NCI-H2171 treated with DMSO at 0.1 percent for 48 hours (cell line): ENCODE data around the gene BICD1.
A peak's percentile ranks its signal among the peaks of the same experiment; 100 is the strongest.
"Not testable (repeated sequence)": the region's sequence is repeated elsewhere in the genome, so short reads cannot be mapped to it uniquely, and the experiment has no call there.

ENCODE experiments used
- DNase-seq: peaks from one replicate; lab custom pipeline; 2025; lab: John Stamatoyannopoulos, UW

The BICD1 gene

GRCh38 chr12:32146074-32146873 is 39.6 kb downstream of the BICD1 start:
- DNase-seq = no peak

GRCh38 chr12:32148372-32148771 is 41.7 kb downstream of the BICD1 start:
- no peak for DNase-seq

- no peak for DNase-seq
Observed at GRCh38 chr12:32149489-32149888, 42.8 kb downstream of the BICD1 start.

GRCh38 chr12:32151086-32151485 is 44.4 kb downstream of the BICD1 start:
- peak; percentile 83 for DNase-seq

GRCh38 chr12:32151552-32151951 is 44.9 kb downstream of the BICD1 start:
- no peak for DNase-seq

- DNase-seq = peak; percentile 96
Observed at GRCh38 chr12:32155041-32155440, 48.4 kb downstream of the BICD1 start.

GRCh38 chr12:32155961-32156529 is 49.4 kb downstream of the BICD1 start:
- peak; percentile 95 for DNase-seq

GRCh38 chr12:32158525-32158924 is 51.9 kb downstream of the BICD1 start:
- DNase-seq = no peak

GRCh38 chr12:32159381-32159780 is 52.7 kb downstream of the BICD1 start:
- no peak for DNase-seq

- DNase-seq = peak; percentile 64
Observed at GRCh38 chr12:32159925-32160324, 53.3 kb downstream of the BICD1 start.

GRCh38 chr12:32161058-32161457 is 54.4 kb downstream of the BICD1 start:
- peak; percentile 52 for DNase-seq

GRCh38 chr12:32163596-32163995 is 56.9 kb downstream of the BICD1 start:
- no peak for DNase-seq

- no peak for DNase-seq
Observed at GRCh38 chr12:32166510-32166909, 59.9 kb downstream of the BICD1 start.

GRCh38 chr12:32170437-32170998 is 63.9 kb downstream of the BICD1 start:
- peak; percentile 21 for DNase-seq

- no peak for DNase-seq
Observed at GRCh38 chr12:32171211-32171610, 64.6 kb downstream of the BICD1 start.

GRCh38 chr12:32176606-32177005 is 70.0 kb downstream of the BICD1 start:
- no peak for DNase-seq

- DNase-seq = no peak
Observed at GRCh38 chr12:32178341-32179010, 71.8 kb downstream of the BICD1 start.

GRCh38 chr12:32179011-32179395 is 72.4 kb downstream of the BICD1 start:
- DNase-seq = no peak

GRCh38 chr12:32181498-32182175 is 75.0 kb downstream of the BICD1 start:
- peak; percentile 87 for DNase-seq

- DNase-seq = no peak
Observed at GRCh38 chr12:32183650-32184049, 77.0 kb downstream of the BICD1 start.

GRCh38 chr12:32187127-32187526 is 80.5 kb downstream of the BICD1 start:
- not testable (repeated sequence) for DNase-seq

GRCh38 chr12:32191445-32191844 is 84.8 kb downstream of the BICD1 start:
- DNase-seq = no peak
